Measurements from ENCODE around the gene ASPG.

- TF ChIP-seq EZH2 (IDR thresholded peaks at IDR 0.05; ENCODE audit: insufficient read depth, poor library complexity, severe bottlenecking): no peak
- TF ChIP-seq EZH2phosphoT487 (IDR thresholded peaks at IDR 0.05; ENCODE audit: insufficient read depth, low read depth): no peak
Observed at GRCh38 chr14:104138718-104139459, 53.4 kb downstream of the ASPG start.

Data from GM23248 (cell line).